Endothelial cell (in vitro differentiated cells): ENCODE measurements around the gene LAPTM5. TPM values are rescaled to one million over a fixed set of nuclear protein-coding genes. Genes with fewer than 3 reads are reported as not detected.

ENCODE experiments used
- DNase-seq: peaks from one replicate; pipeline ENCODE4 v3.0.0; 2021; ENCODE audit warnings: low spot score
- H3K27ac Mint-ChIP-seq: one replicate; pipeline ENCODE4 v1.8.0; 2021; ENCODE audit warnings: mixed read lengths, inconsistent platforms; ENCODE audit not compliant: unreplicated experiment
- H3K27me3 Mint-ChIP-seq: one replicate; pipeline ENCODE4 v1.8.0; 2021; ENCODE audit warnings: mild to moderate bottlenecking, moderate library complexity, mixed read lengths, inconsistent platforms; ENCODE audit not compliant: unreplicated experiment
- H3K36me3 Mint-ChIP-seq: one replicate; pipeline ENCODE4 v1.8.0; 2021; ENCODE audit warnings: mild to moderate bottlenecking, low read depth, mixed read lengths, inconsistent platforms; ENCODE audit not compliant: unreplicated experiment
- H3K4me1 Mint-ChIP-seq: one replicate; pipeline ENCODE4 v1.8.0; 2021; ENCODE audit warnings: mild to moderate bottlenecking, mixed read lengths, inconsistent platforms; ENCODE audit not compliant: unreplicated experiment
- H3K4me3 Mint-ChIP-seq: one replicate; pipeline ENCODE4 v1.8.0; 2021; ENCODE audit warnings: mild to moderate bottlenecking, mixed read lengths, inconsistent platforms; ENCODE audit not compliant: unreplicated experiment
- H3K9me3 Mint-ChIP-seq: one replicate; pipeline ENCODE4 v1.8.0; 2021; ENCODE audit warnings: mixed read lengths, inconsistent platforms; ENCODE audit not compliant: unreplicated experiment
- CTCF ChIP-seq: fragments of 200-600 bp; sonication (generic); IDR thresholded peaks from one replicate; pipeline ENCODE4 v1.5.0; 2021; ENCODE audit warnings: antibody characterized with exemption; ENCODE audit not compliant: unreplicated experiment
- total RNA-seq: library from RNA; stranded (reverse); fragmentation: NEBNext Ultra II Directional; extraction: Animal tissue kit (Norgen Biotek cat#: 25700); gene quantifications from one replicate; pipeline ENCODE4 v1.2.1, GENCODE V29; 2021; ENCODE audit not compliant: unreplicated experiment

Gene LAPTM5
- total RNA-seq, 1 donor from 2014 or later, result 80.5 TPM

DNA sequence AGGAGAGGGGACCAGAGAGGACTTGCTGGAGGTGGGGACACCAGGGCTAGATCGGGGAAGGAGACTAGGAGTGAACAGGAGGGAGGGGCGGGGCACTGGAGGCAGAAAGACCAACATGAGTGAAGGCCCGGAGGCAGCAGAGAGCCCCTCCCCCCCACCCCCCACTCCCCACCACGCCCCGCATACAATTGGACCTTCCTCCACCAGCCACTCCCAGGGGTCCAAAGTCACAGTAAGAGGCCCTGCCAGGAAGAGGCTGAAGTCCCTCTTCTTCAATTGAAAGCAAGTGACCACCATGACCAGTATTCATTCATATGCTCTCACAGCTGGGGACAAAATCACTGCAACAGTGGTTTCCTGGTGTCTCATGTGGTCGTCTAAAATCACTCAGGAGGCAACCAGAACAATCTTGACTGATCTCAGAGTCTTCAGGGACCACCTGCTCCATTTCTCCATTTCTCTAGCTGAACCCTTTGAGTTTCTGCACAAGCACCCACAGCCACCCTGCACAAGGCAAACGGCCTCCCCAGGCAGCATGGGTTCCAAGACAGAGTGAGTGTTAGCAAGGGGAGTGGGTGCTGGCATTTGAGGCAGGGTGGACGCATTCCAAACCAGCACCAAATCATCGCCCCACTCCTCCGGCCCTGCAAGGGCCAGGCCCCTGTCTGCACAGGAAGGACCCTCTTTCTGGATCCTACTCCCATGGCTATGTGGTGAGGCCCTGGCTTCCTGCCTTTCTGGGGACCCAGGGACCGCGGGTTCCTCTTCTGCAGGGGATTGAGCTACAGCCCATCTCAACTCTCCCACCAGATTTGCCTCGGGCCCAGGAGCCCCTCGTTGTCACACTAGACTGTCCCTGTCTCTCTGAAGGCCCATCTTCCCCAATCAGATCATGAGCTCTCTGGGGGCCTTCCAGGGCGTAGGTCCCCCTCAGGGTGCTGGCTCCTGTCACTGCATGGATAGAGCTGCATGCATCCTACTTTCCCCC, 17.0 kb downstream of the LAPTM5 start:
- Mint-ChIP-seq H3K4me3 (peak overlapping the region; percentile 2), H3K9me3 (no peaks in the 10 kb centered on the region), H3K4me1 (peaks cover 41% of the 10 kb centered on the region), H3K27me3 (peaks cover 5% of the 10 kb centered on the region), H3K27ac (no peak overlapping the region), H3K36me3 (peaks cover 38% of the 10 kb centered on the region)
- no peak for TF ChIP-seq CTCF
- no peak for DNase-seq

DNA sequence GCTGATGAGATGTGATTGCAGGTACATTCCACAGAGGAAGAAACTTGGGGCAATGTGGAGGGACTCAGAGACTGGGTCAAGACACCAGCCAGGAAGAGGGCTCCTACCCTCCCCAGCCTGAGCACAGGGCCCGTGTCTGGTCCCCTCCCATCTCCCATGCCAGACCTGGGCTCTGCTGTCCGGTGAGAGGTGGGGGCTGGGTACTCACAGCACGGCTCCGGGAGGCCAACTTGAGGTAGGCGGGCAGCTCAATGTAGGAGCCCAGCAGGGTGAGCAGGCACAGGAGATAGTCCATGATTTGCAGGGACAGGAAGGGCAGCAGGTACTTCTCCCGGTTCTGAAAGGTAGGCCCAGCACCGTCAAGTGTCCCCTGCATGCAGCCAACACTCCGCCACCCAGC, 18.0 kb downstream of the LAPTM5 start:
- DNase-seq, result no peak
- no peak for TF ChIP-seq CTCF
- peaks cover 47% of the 10 kb centered on the region for H3K36me3 Mint-ChIP-seq
- H3K9me3 Mint-ChIP-seq, result no peaks in the 10 kb centered on the region
- H3K27ac Mint-ChIP-seq, result no peak overlapping the region
- no peak overlapping the region for H3K4me3 Mint-ChIP-seq
- H3K27me3 Mint-ChIP-seq, result peaks cover 2% of the 10 kb centered on the region
- peaks cover 40% of the 10 kb centered on the region for H3K4me1 Mint-ChIP-seq

DNA sequence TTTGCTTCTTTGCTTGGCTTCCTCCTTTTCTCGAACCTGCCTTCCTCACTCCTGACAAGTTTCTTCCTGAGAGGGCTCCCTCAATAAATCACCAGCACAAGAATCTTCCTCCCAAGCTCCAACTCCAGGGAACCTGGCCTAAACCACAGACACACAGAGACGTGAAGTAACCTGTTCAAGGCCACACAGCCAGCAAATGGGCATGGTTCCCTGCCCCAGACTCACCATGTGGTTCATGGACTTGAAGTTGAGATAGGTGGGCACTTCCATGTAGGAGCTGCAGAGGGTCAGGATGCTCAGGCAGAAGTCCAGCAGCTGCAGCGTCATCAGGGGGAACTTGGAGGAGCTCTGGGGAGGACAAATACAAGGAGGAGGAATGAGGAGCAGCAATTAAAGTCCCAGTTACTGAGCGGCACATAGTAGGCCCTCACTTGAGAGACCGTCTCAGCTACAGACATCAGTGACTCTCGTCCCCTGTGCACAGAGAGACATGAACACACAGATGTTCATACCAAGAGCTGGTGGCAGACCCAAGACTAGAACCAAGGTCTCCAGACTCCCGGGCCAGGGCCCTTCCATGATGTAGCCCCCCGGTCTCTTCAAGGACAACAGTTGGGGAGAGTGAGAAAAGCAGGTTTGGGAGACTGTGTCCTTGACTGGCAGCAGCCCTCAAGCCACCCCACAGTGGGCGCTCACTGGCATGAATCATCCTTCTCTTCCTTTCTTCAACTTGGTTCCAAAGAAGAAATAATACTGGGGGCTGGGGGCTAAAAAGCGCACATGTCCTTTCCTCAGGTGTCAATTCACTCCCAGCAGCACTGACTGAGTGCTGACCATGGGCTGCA, 18.6 kb downstream of the LAPTM5 start:
- H3K4me3 Mint-ChIP-seq, result peak overlapping the region; percentile 24
- peaks cover 49% of the 10 kb centered on the region for H3K36me3 Mint-ChIP-seq
- no peak for DNase-seq
- H3K4me1 Mint-ChIP-seq, result peaks cover 38% of the 10 kb centered on the region
- H3K9me3 Mint-ChIP-seq, result no peaks in the 10 kb centered on the region
- TF ChIP-seq CTCF, result no peak
- H3K27ac Mint-ChIP-seq, result peak overlapping the region; percentile 13
- H3K27me3 Mint-ChIP-seq, result peaks cover 2% of the 10 kb centered on the region

GRCh38 chr1:30738040-30738714, 19.4 kb downstream of the LAPTM5 start:
- H3K9me3 Mint-ChIP-seq, result no peaks in the 10 kb centered on the region
- peaks cover 53% of the 10 kb centered on the region for H3K36me3 Mint-ChIP-seq
- peaks cover 31% of the 10 kb centered on the region for H3K4me1 Mint-ChIP-seq
- H3K4me3 Mint-ChIP-seq, result peak overlapping the region; percentile 24
- no peak for DNase-seq
- H3K27ac Mint-ChIP-seq, result no peak overlapping the region
- no peak for TF ChIP-seq CTCF
- H3K27me3 Mint-ChIP-seq, result peaks cover 2% of the 10 kb centered on the region
